HG03432 (cell line): ENCODE data around the gene RPS4Y2.

Experiments
- ATAC-seq: cut with Tn5 transposase; IDR thresholded peaks from one replicate; pipeline ENCODE4 v1.9.1; 2021; ENCODE audit warnings: mild to moderate bottlenecking, moderate library complexity; ENCODE audit not compliant: unreplicated experiment

The RPS4Y2 gene

GRCh38 chrY:20755808-20756207 lies at the start of gene RPS4Y2:
RPS4Y2 (plus strand) TSS chrY:20756108; CDS start chrY:20756164, 56 bp downstream.
- no peak for ATAC-seq

- ATAC-seq, result peak; percentile 93
Measured at GRCh38 chrY:20714391-20714790, 41.5 kb upstream of the RPS4Y2 start.

DNA sequence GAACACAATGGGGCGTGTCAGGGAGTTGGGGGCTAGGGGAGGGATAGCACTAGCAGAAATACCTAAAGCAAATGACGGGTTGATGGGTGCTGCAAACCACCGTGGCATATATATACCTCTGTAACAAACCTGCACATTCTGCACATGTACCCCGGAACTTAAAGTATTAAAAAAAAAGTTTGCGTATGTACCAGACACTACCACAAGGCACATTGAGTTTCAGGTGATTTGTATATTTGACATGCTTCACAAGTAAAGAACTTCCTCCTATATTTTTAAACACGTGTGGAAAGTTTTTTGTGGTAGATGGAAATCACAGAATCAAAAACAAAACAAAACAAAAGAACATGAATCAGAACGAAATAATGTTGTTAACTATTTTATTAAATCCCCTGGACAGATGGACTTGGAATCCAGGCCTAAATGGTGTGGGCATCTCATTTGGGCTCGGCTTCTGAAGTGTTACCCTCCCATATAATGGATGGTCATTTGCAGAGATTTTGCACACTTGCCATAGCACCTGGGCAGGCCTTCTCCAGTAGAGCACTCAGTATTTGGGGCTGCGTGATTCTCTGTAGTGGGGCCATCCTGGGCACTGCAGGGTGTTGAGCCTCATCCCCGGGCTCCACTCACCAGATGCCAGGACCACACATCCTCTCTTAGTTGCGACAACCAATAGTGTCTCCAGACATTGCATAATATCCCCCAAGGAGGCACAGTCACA lies 29.6 kb upstream of the RPS4Y2 start:
- ATAC-seq, result peak; percentile 91

DNA sequence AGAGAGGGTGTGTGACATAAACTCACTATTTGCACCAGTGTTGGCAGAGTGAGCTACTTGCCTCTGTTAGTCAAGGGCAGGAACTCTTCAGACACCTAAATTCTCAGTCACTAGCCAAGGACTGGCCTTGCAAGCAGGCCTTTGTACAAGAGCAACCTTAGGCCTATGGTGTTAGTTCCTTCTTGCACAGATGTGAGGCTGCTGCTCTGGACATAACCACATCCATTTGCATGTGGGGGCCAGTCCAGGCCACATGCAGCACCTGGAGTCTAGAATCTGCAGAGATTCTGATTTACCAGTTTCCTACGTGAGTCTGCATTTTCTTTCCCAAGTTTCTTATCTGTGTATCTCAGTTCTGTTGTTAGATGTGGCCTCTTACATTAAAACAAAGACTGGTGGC lies 20.7 kb upstream of the RPS4Y2 start:
- peak; percentile 79 for ATAC-seq

DNA sequence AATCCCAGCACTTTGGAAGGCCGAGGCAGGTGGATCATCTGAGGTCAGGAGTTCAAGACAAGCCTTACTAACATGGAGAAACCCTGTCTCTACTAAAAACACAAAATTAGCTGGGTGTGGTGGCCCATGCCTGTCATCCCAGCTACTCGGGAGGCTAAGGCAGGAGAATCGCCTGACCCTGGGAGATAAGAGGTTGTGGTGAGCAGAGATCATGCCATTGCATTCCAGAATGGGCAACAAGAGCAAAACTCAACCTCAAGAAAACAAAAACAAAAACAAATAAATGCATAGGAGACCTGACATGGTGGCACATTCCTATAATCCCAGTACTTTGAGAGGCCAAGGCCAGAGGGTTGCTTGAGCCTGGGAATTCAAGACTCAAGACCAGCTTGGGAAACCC lies 16.1 kb upstream of the RPS4Y2 start:
- ATAC-seq, result no peak

GRCh38 chrY:20740609-20741008 lies 15.3 kb upstream of the RPS4Y2 start:
- no peak for ATAC-seq

DNA sequence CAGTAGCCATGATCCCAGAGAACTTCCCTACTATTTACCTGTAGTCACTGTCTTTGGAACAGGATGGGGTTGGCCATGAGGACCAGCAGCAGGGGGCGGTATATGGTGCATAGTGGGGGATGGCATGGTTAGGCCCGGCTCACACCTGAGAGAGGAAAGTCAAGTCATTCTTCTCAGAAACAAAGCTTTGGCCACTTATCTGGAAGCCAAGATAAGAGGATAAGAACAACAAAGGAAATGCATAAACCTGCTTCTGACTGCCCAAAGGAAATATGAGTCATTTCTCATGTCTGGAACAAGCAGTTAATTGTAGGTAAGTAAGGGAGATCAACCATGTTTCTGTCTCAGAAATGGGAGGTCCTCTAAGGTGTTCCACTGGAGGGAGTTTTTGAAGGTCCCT lies 10.8 kb upstream of the RPS4Y2 start:
- ATAC-seq, result no peak

DNA sequence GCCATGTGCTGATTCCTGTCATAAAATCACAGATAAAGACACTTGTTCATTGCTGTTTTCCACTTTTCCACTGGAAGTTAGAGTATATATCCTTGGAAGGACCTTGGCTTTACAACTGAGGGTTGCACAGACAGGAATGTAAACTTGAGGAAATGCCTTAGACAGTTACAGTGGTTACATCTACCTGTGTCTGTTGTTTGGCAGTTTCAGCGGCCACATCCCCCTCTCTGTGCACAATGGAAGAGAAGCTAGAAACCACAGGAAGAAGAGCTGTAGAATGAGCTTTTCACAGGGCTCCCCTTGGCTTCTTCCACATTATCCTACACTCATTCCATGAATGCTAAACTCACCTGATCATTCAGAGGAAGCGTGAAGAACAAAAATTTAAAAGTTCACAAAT lies 9.0 kb upstream of the RPS4Y2 start:
- ATAC-seq, result no peak

DNA sequence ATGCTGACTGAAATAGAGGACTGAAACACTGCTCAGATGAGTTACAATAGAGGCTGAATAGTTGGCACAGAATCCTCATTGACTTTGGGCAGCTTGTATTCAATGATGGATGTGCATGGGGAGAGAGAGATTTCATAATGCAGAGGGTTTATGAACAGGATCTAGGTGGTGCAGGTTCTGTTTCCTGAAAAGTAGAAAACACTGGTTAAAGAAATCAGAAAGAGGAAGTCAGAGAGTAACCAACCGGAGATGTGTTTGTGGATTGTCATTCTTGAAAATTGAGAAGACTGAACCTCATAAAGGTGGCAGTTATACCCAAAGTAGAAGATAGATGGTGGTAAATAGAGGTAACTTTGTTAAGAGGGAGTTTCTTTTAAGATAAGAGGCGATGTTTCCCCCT lies 8.0 kb downstream of the RPS4Y2 start:
- peak; percentile 75 for ATAC-seq

DNA sequence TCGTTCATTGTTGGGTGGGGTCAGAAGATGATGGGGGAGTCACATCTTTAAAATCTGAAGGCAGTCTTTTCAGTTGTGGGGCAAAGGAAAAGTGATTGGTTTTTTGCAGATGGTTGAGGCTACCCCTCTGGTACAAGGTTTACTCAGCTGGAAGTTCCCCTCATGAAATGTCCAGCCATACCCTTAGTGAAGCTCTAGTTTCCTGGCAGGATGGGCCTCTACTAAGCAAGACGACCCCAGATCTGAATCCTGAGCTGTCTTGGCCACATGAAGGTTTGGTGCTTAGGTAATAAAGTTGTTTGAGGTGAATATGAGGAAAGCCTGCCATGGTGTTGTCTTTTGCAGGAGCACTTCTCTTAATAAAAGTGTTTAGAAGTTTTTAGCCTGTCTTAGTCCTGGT lies 9.2 kb downstream of the RPS4Y2 start:
- no peak for ATAC-seq

- no peak for ATAC-seq
Measured at GRCh38 chrY:20770755-20771154, 14.8 kb downstream of the RPS4Y2 start.

DNA sequence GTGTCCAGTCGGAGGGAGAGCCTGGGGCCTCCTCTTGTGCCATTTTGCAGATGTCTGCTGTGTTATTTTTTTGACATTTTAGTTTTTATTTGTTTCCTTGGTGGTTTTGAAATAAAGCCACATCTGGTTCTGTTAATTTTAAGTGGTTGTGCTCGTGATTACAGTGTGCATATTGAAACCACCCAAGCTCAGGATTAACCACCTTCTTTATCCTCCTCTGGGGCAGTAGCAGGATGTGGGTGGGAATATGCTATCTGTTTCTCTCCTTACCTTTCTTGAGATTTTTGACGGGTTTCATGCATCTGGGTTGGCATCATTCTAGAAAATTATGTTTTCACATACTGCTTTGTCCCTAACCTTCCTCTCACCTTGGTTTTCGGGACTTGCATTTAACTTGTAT lies 20.2 kb downstream of the RPS4Y2 start:
- no peak for ATAC-seq

DNA sequence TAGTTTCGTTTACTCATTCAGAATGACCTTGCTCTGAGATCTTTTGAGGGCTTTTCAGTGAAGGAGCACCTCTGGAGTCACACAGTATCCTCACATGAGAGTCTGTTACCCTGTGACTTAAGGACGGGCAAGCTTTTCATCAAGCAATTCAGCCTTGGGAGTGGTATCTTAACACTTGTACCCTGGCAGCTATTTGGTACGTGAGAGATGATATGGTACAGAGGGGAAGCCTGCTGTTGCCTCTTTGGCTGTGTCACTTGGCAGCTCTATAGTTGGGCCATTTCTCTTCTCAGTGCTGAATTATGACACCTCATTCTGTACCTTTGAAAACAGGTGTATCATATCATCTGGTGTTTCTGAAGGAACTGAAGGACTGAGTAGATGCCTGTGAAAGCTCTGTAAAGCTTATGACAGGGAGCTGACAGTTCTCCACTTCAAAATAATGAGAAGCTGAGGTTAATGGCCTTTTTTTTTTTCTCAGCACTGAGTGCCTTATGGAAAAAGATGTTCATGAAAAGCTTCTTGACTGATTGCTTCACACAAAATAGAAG lies 24.3 kb downstream of the RPS4Y2 start:
- no peak for ATAC-seq

DNA sequence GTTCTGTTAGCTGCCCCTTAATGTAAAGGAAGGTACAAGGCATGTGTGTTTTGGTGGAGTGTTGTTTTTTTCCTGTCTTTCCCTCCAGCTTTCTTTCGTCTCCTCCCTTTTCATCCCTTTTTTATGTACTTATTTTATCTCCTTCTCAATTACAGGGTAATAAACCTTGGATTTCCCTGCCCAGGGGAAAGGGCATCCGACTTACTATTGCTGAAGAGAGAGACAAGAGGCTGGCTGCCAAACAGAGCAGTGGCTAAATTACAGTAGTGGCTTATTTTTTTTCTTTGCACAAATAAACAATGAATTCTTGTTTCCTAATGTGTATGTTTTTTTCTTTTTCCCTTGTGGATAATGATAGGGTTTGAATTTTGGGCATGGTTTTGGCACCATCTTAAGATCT lies 24.9 kb downstream of the RPS4Y2 start:
- no peak for ATAC-seq

DNA sequence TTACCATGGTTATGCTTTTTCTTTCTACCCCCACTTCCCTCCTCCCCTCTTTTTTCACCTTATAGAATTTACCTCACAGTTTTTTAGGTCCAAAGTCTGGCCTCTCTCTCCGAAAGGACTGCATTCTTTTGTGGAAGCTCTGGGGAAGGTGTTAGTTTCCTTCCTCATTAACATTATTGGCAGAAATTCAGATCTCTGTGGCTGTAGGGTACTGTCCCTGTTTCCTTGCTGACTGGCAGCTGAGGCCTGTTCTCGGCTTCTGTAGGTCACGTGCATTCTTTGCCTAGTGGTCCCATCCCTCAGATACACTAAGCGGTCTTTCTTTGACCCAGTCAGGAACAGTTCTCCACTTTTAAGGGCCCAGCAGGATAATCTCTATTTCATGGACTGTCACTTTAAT lies 25.5 kb downstream of the RPS4Y2 start:
- ATAC-seq, result no peak

- ATAC-seq, result no peak
Measured at GRCh38 chrY:20784965-20785364, 29.1 kb downstream of the RPS4Y2 start.

- ATAC-seq, result peak; percentile 94
Measured at GRCh38 chrY:20787076-20787475, 31.2 kb downstream of the RPS4Y2 start.

DNA sequence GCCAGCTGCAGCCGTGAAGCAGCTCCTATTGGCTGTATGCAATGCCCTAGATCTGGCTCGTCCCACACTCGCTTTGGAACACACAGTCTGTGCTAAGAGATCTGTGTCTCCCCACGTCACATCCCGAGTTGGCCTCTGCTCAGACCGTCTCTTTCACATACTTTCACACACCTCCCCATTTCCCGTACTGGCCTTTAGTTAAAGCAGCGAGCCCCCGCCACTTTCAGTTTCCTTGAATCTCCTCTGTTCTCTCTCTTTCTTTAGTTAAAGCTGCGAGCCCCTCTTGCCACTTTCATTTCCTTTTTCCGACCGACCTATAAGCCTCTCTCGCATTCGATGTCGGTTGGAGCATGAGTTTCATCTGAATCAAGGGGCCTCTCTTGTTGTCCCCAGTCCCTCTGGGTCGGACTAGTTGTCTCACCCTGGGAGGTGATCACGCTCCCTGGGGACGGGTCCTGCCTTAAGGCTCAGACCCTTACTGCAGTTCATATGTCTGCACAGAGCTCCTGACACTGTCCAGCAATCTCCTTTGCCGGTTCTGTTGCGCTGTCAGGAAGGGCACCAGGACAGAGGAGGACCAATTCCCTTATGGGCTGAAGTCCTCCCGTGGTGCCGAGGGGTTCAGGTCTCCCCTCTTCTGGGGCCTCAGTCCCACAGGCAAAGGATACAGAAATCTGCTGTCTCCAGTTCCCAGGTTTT lies 42.6 kb downstream of the RPS4Y2 start:
- peak; percentile 89 for ATAC-seq

- no peak for ATAC-seq
Measured at GRCh38 chrY:20802659-20803058, 46.8 kb downstream of the RPS4Y2 start.

GRCh38 chrY:20806243-20806642 lies 50.3 kb downstream of the RPS4Y2 start:
- no peak for ATAC-seq

GRCh38 chrY:20813459-20813858 lies 57.6 kb downstream of the RPS4Y2 start:
- no peak for ATAC-seq

DNA sequence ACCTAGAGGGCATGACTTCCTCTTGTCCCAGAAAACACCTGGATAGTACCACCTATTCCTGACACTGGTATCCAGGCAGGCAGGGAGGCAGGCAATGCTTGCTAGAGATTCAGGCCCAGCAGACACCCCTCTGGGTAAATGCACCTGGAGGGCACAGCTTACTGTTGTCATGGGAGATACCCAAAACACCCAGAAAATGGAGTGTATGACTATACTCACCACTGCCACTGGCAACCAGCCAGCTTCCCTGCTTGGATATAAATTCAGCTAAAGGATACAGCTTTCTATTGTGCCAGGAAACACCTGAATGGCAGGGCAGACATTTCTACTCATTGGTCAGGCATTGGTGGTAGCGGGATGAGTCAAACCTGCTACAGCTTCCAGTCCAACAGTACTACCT lies 58.9 kb downstream of the RPS4Y2 start:
- ATAC-seq, result no peak
